Measurements from ENCODE around the gene EPHB1.
"Not testable (repeated sequence)": the region's sequence is repeated elsewhere in the genome, so short reads cannot be mapped to it uniquely, and the experiment has no call there.

Gene EPHB1

GRCh38 chr3:135017003-135017893 lies 222.2 kb downstream of the EPHB1 start:
- DNase-seq: no peak

GRCh38 chr3:135018149-135018923 lies 223.3 kb downstream of the EPHB1 start:
- DNase-seq: no peak

GRCh38 chr3:135020181-135020580 lies 225.1 kb downstream of the EPHB1 start:
- no peak for DNase-seq

DNA sequence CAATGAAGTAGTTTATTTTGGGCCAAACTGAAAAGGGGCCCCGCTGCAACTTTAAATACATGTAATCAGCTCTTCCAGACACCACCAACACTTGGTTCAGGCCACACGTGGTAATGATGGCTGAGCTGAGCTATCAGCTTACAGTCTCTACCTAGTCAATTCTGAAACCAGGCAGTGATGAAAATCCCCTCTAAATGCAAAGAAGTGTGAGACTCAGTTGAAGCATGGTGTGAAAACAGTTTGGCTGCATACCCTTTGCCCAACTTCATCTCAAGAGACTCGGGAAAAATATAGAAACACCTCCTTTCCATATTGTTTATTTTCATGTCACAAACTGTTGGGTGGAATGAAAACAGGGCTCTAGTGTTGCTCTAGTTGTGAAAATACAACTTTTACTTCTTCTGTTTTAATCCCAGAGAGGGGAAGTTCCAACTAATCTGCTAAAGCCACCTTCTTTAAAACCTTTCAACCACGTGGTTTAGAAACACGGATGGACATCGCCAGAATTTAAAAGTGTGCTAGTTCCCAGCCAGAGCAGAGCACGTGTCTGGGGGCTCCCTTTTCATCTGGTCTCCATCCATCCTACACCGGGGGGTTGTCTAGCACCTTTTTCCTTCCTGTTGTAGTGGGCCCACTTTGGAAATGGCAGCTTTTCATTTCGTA lies 229.1 kb downstream of the EPHB1 start:
- no peak for DNase-seq

DNA sequence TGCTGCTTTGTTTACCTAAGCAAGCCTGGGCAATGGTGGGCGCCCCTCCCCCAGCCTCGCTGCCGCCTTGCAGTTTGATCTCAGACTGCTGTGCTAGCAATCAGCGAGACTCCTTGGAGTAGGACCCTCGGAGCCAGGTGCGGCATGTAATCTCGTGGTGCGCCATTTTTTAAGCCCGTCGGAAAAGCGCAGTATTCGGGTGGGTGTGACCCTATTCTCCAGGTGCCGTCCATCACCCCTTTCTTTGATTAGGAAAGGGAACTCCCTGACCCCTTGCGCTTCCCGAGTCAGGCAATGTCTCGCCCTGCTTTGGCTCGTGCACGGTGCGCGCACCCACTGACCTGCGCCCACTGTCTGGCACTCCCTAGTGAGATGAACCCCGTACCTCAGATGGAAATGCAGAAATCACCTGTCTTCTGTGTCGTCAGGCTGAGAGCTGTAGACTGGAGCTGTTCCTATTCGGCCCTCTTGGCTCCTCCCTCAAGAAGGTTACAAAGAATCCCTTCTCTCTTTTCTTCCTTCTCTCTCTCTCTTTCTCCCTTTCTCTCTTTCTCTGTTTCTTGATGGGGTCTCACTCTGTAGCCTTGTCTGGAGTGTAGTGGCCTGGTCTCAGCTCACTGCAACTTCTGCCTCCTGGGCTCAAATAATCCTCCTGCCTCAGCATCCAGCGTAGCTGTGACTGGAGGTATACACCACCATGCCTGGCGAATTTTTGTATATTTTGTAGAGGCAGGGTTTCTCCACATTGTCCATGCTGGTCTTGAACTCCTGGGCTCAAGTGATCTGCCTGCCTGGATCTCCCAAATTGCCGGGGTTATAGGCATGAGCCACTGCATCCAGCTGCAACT lies 235.9 kb downstream of the EPHB1 start:
- not testable (repeated sequence) for DNase-seq

DNA sequence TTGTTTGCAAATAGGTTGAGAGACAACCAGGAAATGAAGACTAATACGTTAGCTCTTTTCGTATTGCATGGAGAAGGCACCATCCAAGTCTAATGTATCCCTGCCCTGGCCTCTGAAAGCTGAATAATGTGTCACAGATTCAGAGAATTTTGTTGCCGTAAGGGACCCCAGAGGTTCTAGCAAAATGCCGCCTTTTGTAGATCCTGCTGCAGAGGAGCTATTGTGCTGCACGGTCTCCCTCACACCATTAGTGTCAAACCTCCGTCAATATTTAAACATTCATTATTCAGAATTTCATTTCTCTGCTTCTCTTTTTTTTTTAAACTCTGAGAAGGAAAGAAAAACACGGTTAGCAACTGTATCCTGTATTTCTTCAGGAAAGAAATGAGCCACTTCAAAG lies 238.7 kb downstream of the EPHB1 start:
- DNase-seq: no peak

GRCh38 chr3:135034291-135034768 lies 239.3 kb downstream of the EPHB1 start:
- DNase-seq: no peak

DNA sequence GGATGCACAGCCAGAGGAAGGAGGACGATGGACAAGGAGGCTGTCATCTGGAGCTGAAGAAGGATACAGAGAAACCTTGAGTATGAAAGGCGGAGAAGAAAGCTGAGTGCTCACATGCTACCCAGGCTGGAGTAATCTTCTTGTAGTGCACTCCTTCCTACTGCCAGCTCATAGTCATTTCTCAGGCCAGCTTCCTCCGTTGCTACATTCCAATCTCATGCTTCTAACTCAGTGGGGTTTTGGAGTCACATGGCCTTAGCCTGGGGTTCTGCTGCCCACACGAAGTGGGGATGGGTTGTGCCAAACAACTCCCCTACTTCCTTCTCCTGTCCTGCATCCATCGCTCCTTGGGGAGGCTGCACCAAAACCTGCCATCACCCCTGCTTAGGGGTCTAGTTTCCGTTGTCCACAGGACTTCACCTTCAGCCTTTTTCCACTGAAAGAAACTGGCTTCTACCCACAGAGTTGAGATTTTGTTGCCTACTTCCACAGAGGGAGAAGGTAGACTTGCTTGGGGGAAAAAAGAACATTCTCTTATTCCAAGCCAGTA lies 239.9 kb downstream of the EPHB1 start:
- DNase-seq: no peak

DNA sequence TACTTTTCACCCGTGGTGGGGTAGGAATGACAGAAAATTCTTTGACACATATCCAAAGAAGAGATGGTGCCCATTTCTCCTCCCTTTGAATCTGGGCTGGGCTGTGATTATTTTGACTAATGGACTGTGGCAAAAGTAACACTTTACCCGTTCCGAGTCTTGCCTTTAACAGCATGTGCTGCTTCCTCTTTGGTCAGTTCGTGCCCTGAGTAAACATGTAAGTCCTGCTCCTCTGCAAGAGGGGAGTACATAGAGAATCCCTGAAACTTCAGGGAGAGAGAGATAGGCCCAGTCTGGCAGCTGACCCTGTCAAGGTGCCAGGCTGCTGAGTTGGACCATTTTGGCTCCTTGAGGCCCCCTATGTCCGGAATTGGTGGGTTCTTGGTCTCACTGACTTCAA lies 243.1 kb downstream of the EPHB1 start:
- DNase-seq: no peak

GRCh38 chr3:135039536-135039935 lies 244.5 kb downstream of the EPHB1 start:
- not testable (repeated sequence) for DNase-seq

- DNase-seq: no peak
Observed at GRCh38 chr3:135040321-135041240, 245.5 kb downstream of the EPHB1 start.

GRCh38 chr3:135041601-135042000 lies 246.5 kb downstream of the EPHB1 start:
- DNase-seq: no peak

DNA sequence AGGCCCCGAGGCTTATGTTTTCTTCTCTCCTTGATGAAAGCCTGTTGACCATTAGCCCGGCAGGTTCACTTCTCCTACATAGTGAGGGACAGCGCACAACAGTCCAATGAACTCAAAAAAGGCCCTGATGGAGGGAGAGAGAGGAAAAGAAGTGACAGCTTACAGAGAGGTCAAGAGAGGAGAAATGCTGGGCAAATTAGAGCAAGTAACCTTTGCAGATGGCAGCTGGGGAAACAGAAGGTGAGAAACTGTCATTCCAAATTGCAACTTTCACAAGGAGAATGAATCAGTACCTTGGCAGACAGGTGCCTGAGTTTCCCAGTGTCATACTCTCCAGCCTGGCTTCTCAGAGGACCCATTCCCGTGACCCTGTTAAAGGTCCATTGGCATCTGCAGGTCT lies 252.0 kb downstream of the EPHB1 start:
- no peak for DNase-seq

DNA sequence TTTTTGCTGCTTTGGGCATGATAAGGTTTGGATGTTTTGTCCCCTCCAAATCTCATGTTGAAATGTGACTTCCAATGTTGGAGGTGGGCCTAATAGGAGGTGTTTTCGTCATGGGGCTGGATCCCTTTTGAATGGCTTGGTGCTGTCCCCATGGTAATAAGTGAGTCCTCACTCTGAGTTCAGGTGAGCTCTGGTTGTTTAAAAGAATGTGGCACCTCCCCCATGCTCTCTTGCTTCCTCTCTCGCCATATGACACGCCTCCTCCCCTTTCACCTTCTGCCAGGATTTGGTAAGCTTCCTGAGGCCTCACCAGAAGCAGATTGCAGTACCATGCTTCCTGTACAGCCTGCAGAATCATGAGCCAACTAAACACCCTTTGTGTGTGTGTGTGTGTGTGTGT lies 255.5 kb downstream of the EPHB1 start:
- DNase-seq: no peak

- DNase-seq: no peak
Observed at GRCh38 chr3:135051409-135051973, 256.4 kb downstream of the EPHB1 start.

GRCh38 chr3:135055449-135055848 lies 260.4 kb downstream of the EPHB1 start:
- DNase-seq: no peak

DNA sequence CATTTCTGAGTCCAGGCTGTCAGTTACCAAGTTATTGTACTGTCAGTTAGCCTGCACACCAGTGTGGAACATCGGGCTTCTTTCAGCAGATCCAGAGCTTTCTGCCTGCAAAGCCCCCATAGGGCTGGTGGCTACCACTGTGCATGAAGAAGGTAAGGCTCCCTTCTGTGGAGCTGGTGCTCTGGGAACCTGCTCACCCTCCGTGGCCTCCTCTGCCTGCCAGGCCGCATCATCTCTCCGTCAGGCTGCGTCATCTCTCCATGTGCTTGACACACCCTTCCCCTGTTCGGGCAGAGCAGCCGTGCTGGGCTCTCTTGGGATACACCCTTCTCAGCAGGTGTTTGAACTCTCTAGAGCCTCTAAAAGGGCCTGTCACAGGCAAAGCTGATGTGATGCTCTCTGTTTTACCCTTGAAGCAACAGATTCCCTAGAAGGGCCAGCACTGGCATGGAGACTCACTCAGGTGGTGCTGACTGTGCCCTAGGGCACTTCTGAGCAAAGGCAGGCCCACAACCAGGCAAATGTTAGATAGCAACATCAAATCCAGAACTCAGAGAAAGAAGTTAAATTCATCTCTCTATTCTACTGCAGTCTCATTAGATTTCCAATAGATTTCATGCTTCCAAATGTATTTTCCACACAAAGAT lies 261.1 kb downstream of the EPHB1 start:
- DNase-seq: no peak

DNA sequence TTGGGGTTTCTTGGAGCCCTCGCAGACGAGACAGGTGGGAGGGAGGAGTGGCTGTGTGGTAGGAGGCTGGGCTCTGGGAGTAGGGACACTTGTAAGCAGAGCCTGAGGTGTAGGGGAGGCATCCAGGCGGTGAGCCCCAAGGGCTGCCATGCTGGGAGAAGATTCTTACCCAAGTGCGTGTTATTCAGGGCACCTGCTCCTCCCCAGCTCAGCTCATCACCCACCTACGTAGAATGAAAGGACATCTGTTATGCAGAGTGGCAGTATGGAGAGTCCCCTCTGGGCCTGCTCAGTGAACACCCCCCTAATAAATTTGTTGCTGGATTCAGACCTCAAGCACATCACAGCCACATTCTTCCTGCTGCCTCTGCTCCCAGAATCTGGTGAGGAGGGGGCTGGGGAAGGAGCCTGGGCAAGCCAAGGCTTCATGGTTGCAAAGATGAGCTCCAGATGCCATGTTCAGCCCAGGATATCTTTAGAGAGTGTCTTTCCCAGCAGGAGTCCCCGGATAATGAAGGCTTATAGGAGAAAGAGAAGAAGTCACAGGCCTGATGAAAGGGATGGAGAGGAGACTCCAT lies 261.8 kb downstream of the EPHB1 start:
- DNase-seq: no peak

GRCh38 chr3:135057996-135058395 lies 262.9 kb downstream of the EPHB1 start:
- DNase-seq: peak; percentile 84

- no peak for DNase-seq
Observed at GRCh38 chr3:135059580-135059979, 264.5 kb downstream of the EPHB1 start.
